Brain pericyte (primary cell): ENCODE data around the gene YAP1.

Experiments used
- DNase-seq: peaks from one replicate; pipeline ENCODE4 v3.0.0-alpha.2; 2012; ENCODE audit warnings: low read depth, low spot score

The YAP1 gene

GRCh38 chr11:102158164-102158735 lies 48.0 kb downstream of the YAP1 start:
- no peak for DNase-seq

GRCh38 chr11:102163368-102163767 lies 53.1 kb downstream of the YAP1 start:
- no peak for DNase-seq

- DNase-seq = no peak
Measured at GRCh38 chr11:102166175-102167064, 56.2 kb downstream of the YAP1 start.

GRCh38 chr11:102168481-102168880 lies 58.2 kb downstream of the YAP1 start:
- no peak for DNase-seq

GRCh38 chr11:102171101-102171500 lies 60.9 kb downstream of the YAP1 start:
- DNase-seq = no peak

GRCh38 chr11:102172127-102172848 lies 62.0 kb downstream of the YAP1 start:
- no peak for DNase-seq

GRCh38 chr11:102177126-102177525 lies 66.9 kb downstream of the YAP1 start:
- no peak for DNase-seq

GRCh38 chr11:102177974-102178631 lies 67.9 kb downstream of the YAP1 start:
- peak; percentile 67 for DNase-seq

- no peak for DNase-seq
Measured at GRCh38 chr11:102179371-102179770, 69.1 kb downstream of the YAP1 start.

- no peak for DNase-seq
Measured at GRCh38 chr11:102184269-102184987, 74.2 kb downstream of the YAP1 start.

- no peak for DNase-seq
Measured at GRCh38 chr11:102186551-102187191, 76.4 kb downstream of the YAP1 start.

GRCh38 chr11:102187416-102188151 lies 77.3 kb downstream of the YAP1 start:
- peak; percentile 50 for DNase-seq

- DNase-seq = no peak
Measured at GRCh38 chr11:102188488-102188887, 78.2 kb downstream of the YAP1 start.

- no peak for DNase-seq
Measured at GRCh38 chr11:102191832-102192231, 81.6 kb downstream of the YAP1 start.

GRCh38 chr11:102192349-102193066 lies 82.3 kb downstream of the YAP1 start:
- DNase-seq = no peak

GRCh38 chr11:102194257-102194656 lies 84.0 kb downstream of the YAP1 start:
- DNase-seq = no peak

GRCh38 chr11:102194990-102195389 lies 84.7 kb downstream of the YAP1 start:
- DNase-seq = no peak

- no peak for DNase-seq
Measured at GRCh38 chr11:102196351-102196750, 86.1 kb downstream of the YAP1 start.

- no peak for DNase-seq
Measured at GRCh38 chr11:102196816-102197215, 86.6 kb downstream of the YAP1 start.
